Measurements from ENCODE around the gene MMP17.

GRCh38 chr12:131862084-131862441, 33.9 kb downstream of the MMP17 start:
- TF ChIP-seq CTCF (IDR thresholded peaks at IDR 0.05; ENCODE audit: low read depth, low read length, missing input control) = no peak
- TF ChIP-seq, protein P1, sequence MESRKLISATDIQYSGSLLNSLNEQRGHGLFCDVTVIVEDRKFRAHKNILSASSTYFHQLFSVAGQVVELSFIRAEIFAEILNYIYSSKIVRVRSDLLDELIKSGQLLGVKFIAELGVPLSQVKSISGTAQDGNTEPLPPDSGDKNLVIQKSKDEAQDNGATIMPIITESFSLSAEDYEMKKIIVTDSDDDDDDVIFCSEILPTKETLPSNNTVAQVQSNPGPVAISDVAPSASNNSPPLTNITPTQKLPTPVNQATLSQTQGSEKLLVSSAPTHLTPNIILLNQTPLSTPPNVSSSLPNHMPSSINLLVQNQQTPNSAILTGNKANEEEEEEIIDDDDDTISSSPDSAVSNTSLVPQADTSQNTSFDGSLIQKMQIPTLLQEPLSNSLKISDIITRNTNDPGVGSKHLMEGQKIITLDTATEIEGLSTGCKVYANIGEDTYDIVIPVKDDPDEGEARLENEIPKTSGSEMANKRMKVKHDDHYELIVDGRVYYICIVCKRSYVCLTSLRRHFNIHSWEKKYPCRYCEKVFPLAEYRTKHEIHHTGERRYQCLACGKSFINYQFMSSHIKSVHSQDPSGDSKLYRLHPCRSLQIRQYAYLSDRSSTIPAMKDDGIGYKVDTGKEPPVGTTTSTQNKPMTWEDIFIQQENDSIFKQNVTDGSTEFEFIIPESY (IDR thresholded peaks at IDR 0.05) = no peak
- TF ChIP-seq REST (IDR thresholded peaks at IDR 0.05) = no peak
- TF ChIP-seq RAD21 (IDR thresholded peaks at IDR 0.05) = peak in 1 of 2 donors; percentile 32
- no peak for TF ChIP-seq MAX (IDR thresholded peaks at IDR 0.05)
- no peak for TF ChIP-seq ATF3 (IDR thresholded peaks at IDR 0.05)
- TF ChIP-seq EGR1 (IDR thresholded peaks at IDR 0.05; ENCODE audit: low read depth in 2 of 2) = no peak
- no peak for TF ChIP-seq JUND (IDR thresholded peaks at IDR 0.05)
- peak; percentile 82 for TF ChIP-seq SP1 (IDR thresholded peaks at IDR 0.05)
- TF ChIP-seq HNF4A (conservative IDR thresholded peaks at IDR 0.05) = peak; percentile 93 to 96
- peak; percentile 83 to 86 for TF ChIP-seq RXRA (IDR thresholded peaks at IDR 0.05)
- TF ChIP-seq NR2F2 (IDR thresholded peaks at IDR 0.05) = peak; percentile 80
- TF ChIP-seq GABPA (IDR thresholded peaks at IDR 0.05 in 1 of 2, conservative IDR thresholded peaks at IDR 0.05 in 1 of 2) = no peak
